NCI-H2227 treated with DMSO at 0.1 percent for 48 hours (cell line): Measurements from ENCODE around the gene PDCL2.

Source experiments
- DNase-seq: peaks from one replicate; lab custom pipeline; 2025; lab: John Stamatoyannopoulos, UW

PDCL2 gene

GRCh38 chr4:55538531-55538930 lies 53.5 kb downstream of the PDCL2 start:
- no peak for DNase-seq

- no peak for DNase-seq
Observed at GRCh38 chr4:55534306-55534705, 57.7 kb downstream of the PDCL2 start.

GRCh38 chr4:55530691-55531090 lies 61.4 kb downstream of the PDCL2 start:
- DNase-seq = no peak

- DNase-seq = no peak
Observed at GRCh38 chr4:55530167-55530566, 61.9 kb downstream of the PDCL2 start.

GRCh38 chr4:55528491-55528890 lies 63.6 kb downstream of the PDCL2 start:
- DNase-seq = no peak

GRCh38 chr4:55524844-55525571 lies 67.0 kb downstream of the PDCL2 start:
- no peak for DNase-seq

- no peak for DNase-seq
Observed at GRCh38 chr4:55518442-55518841, 73.6 kb downstream of the PDCL2 start.

GRCh38 chr4:55517526-55518229 lies 74.4 kb downstream of the PDCL2 start:
- no peak for DNase-seq

GRCh38 chr4:55512922-55513571 lies 79.0 kb downstream of the PDCL2 start:
- no peak for DNase-seq

GRCh38 chr4:55512077-55512476 lies 80.0 kb downstream of the PDCL2 start:
- no peak for DNase-seq

GRCh38 chr4:55510685-55511084 lies 81.4 kb downstream of the PDCL2 start:
- no peak for DNase-seq

GRCh38 chr4:55509266-55509665 lies 82.8 kb downstream of the PDCL2 start:
- DNase-seq = no peak

GRCh38 chr4:55507612-55508011 lies 84.4 kb downstream of the PDCL2 start:
- no peak for DNase-seq
